Neuronal stem cell (in vitro differentiated cells): ENCODE results near the gene C1orf141.
A peak's percentile ranks its signal among the peaks of the same experiment; 100 is the strongest.
"Not testable (repeated sequence)": the region's sequence is repeated elsewhere in the genome, so short reads cannot be mapped to it uniquely, and the experiment has no call there.

Source experiments
- DNase-seq: peaks from one replicate; pipeline ENCODE4 v3.0.0-alpha.2; 2013; ENCODE audit warnings: low spot score
- H2AFZ ChIP-seq: one replicate; pipeline ENCODE4 v1.6.1; 2013; ENCODE audit warnings: mild to moderate bottlenecking, low read length, inconsistent platforms
- H2AK5ac ChIP-seq: 2 replicates; pipeline ENCODE4 v1.6.1; 2013; ENCODE audit warnings: low read depth, mild to moderate bottlenecking, inconsistent platforms, low read length, moderate library complexity, mixed read lengths
- H2BK120ac ChIP-seq: 2 replicates; pipeline ENCODE4 v1.6.1; 2013; ENCODE audit warnings: low read depth, mild to moderate bottlenecking, inconsistent platforms, low read length, moderate library complexity, mixed read lengths
- H2BK12ac ChIP-seq: one replicate; pipeline ENCODE4 v1.6.1; 2013; ENCODE audit warnings: low read length, inconsistent platforms
- H2BK15ac ChIP-seq: 2 replicates; pipeline ENCODE4 v1.6.1; 2013; ENCODE audit warnings: mild to moderate bottlenecking, low read length, inconsistent platforms, mixed read lengths
- H2BK5ac ChIP-seq: one replicate; pipeline ENCODE4 v1.6.1; 2013; ENCODE audit warnings: inconsistent platforms, mild to moderate bottlenecking, low read length, moderate library complexity
- H3K14ac ChIP-seq: one replicate; pipeline ENCODE4 v1.6.1; 2013; ENCODE audit warnings: low read length, inconsistent platforms
- H3K18ac ChIP-seq: 2 replicates; pipeline ENCODE4 v1.6.1; 2013; ENCODE audit warnings: low read length, inconsistent platforms
- H3K23ac ChIP-seq: 2 replicates; pipeline ENCODE4 v1.6.1; 2013; ENCODE audit warnings: low read depth, mild to moderate bottlenecking, mixed read lengths, low read length, inconsistent platforms; ENCODE audit not compliant: poor library complexity
- H3K27ac ChIP-seq: replicated peaks from 3 replicates; pipeline ENCODE4 v1.5.1; 2013; ENCODE audit warnings: low read length, inconsistent platforms
- H3K27me3 ChIP-seq, 3 experiments: 2 replicates each; pipeline ENCODE4 v1.6.1; 2013; ENCODE audit warnings: low read length in 3 of 3, mild to moderate bottlenecking in 2 of 3, inconsistent platforms in 1 of 3, low read depth in 1 of 3, mixed read lengths in 1 of 3, moderate library complexity in 1 of 3; ENCODE audit not compliant: control insufficient read depth in 3 of 3, insufficient read depth in 3 of 3
- H3K36me3 ChIP-seq, 2 donors: replicated peaks in 1 of 2; 2 replicates each; pipeline ENCODE4 v1.6.1; 2013; ENCODE audit warnings: low read length in 2 of 2; ENCODE audit not compliant: control insufficient read depth in 2 of 2, insufficient read depth in 2 of 2
- H3K4ac ChIP-seq: 2 replicates; pipeline ENCODE4 v1.6.1; 2013; ENCODE audit warnings: inconsistent platforms, mild to moderate bottlenecking, low read length, moderate library complexity
- H3K4me1 ChIP-seq, 2 donors: 1 replicate in 1 of 2; 2 replicates in 1 of 2; pipeline ENCODE4 v1.6.1; 2013; ENCODE audit warnings: low read length in 2 of 2, low read depth in 1 of 2; ENCODE audit not compliant: control insufficient read depth in 2 of 2, insufficient read depth in 1 of 2
- H3K4me2 ChIP-seq: one replicate; pipeline ENCODE4 v1.6.1; 2013; ENCODE audit warnings: mild to moderate bottlenecking, low read length, inconsistent platforms; ENCODE audit not compliant: insufficient read depth, poor library complexity, severe bottlenecking
- H3K4me3 ChIP-seq, 2 donors: 2 replicates each; pipeline ENCODE4 v1.5.1; 2013; ENCODE audit warnings: low read length in 2 of 2, mild to moderate bottlenecking in 2 of 2, inconsistent platforms in 1 of 2, moderate library complexity in 1 of 2
- H3K79me1 ChIP-seq: one replicate; pipeline ENCODE4 v1.6.1; 2013; ENCODE audit warnings: low read depth, mild to moderate bottlenecking, inconsistent platforms, low read length, moderate library complexity
- H3K9ac ChIP-seq: one replicate; pipeline ENCODE4 v1.6.1; 2013; ENCODE audit warnings: mild to moderate bottlenecking, low read depth, low read length, inconsistent platforms; ENCODE audit not compliant: poor library complexity
- H3K9me3 ChIP-seq, 2 donors: replicated peaks in 1 of 2; 2 replicates each; pipeline versions ENCODE3 to v1.6.1; 2013; ENCODE audit warnings: low read length in 2 of 2, mild to moderate bottlenecking in 2 of 2, inconsistent platforms in 1 of 2, low read depth in 1 of 2, mixed read lengths in 1 of 2, moderate library complexity in 1 of 2; ENCODE audit not compliant: control insufficient read depth in 2 of 2, insufficient read depth in 1 of 2
- H4K8ac ChIP-seq: one replicate; pipeline ENCODE4 v1.6.1; 2013; ENCODE audit warnings: low read depth, mild to moderate bottlenecking, inconsistent platforms, low read length, moderate library complexity
- H4K91ac ChIP-seq: one replicate; pipeline ENCODE4 v1.6.1; 2013; ENCODE audit warnings: low read length, low read depth, mild to moderate bottlenecking, inconsistent platforms; ENCODE audit not compliant: poor library complexity
- WGBS, 2 donors: extraction: QIAGEN DNeasy Blood & Tissue Kit; methylation state at CpG; one replicate each; pipeline ENCODE4 v1.1.7; 2013; ENCODE audit warnings: missing lambda C conversion rate in 2 of 2, mixed read lengths in 1 of 2; ENCODE audit not compliant: insufficient read length in 2 of 2, insufficient replicate concordance in 1 of 2; ENCODE audit errors: extremely low coverage in 2 of 2; 5-methylcytosine and 5-hydroxymethylcytosine counted together

Gene C1orf141

DNA sequence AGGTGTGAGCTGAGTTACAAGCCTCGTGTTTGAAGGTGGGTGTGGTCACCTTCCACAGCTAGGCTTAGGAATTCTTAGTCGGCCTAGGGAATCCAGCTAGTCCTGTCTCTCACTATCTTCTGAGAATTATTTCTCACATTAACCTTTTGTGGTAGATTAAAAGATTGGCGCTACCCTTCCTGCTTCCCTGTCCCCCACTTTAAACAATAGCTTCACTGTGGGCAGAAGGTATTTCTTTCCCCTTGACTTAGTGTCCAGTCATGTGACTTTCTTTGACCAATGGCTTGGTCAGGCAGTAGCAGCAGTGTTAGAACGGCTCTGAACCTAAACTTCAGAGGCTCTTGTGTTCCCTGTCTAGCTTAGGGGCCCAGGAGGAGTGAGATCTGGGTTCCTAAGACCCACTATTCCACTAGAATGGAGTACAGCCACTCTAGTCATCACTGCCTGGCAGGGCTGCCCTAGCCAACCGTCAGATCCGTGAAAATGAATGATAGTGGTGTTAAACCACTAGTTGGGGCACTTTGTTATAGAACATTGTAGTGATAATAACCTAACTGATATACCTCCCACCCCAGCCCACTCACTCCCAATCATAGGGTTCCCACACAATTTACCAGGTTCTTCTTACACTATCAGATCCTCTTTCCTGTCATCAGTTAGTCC is 13.9 kb upstream of the C1orf141 start:
- no peak overlapping the region for H3K14ac ChIP-seq
- H2BK15ac ChIP-seq = no peak overlapping the region
- no peak overlapping the region for H2BK12ac ChIP-seq
- no peak overlapping the region for H3K9ac ChIP-seq
- no peak overlapping the region for H3K27ac ChIP-seq
- H3K4me1 ChIP-seq = no peaks in the 10 kb centered on the region
- no peaks in the 10 kb centered on the region for H3K79me1 ChIP-seq
- no CpG with 5 or more reads among the region's 6 CpGs for WGBS, 2 donors
- H3K4me2 ChIP-seq = no peak overlapping the region
- no peak overlapping the region for H2BK5ac ChIP-seq
- no peak for DNase-seq
- peak overlapping the region; percentile 76 for H2AFZ ChIP-seq
- H4K91ac ChIP-seq = no peak overlapping the region
- H3K23ac ChIP-seq = no peak overlapping the region
- no peak overlapping the region for H3K18ac ChIP-seq
- H3K4me3 ChIP-seq = no peak overlapping the region
- H3K27me3 ChIP-seq = no peaks in the 10 kb centered on the region
- H2AK5ac ChIP-seq = no peak overlapping the region
- H2BK120ac ChIP-seq = no peak overlapping the region
- H4K8ac ChIP-seq = no peak overlapping the region
- no peaks in the 10 kb centered on the region for H3K9me3 ChIP-seq
- H3K36me3 ChIP-seq = no peaks in the 10 kb centered on the region
- H3K4ac ChIP-seq = no peak overlapping the region

DNA sequence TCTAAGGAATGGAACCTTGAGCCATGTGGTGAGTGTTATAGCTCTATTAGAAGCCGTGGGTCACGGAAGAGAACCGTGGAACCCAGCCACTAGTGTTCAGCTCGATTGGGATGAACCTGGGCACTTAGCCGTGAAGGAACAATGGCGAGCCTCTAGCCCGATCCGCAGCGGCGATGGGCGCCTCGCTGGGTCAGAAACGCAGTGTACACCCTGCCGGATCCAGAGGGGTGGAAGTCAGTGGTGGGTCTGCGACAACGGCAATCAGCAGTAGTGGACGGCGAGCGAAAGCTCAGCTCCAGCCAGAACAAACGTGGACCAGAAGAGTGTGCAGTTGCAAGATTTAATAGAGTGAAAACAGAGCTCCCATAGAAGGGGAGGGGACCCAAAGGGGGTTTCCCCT is 13.2 kb upstream of the C1orf141 start:
- not testable (repeated sequence) for H2BK120ac ChIP-seq, H3K27ac ChIP-seq, H3K27me3 ChIP-seq, DNase-seq, H3K9ac ChIP-seq, H2BK5ac ChIP-seq, H2BK12ac ChIP-seq, H3K4ac ChIP-seq, H4K8ac ChIP-seq, H3K23ac ChIP-seq, H3K4me1 ChIP-seq, H3K36me3 ChIP-seq, H3K9me3 ChIP-seq, H4K91ac ChIP-seq, H3K79me1 ChIP-seq, H3K14ac ChIP-seq, H3K4me3 ChIP-seq, H2BK15ac ChIP-seq, H2AK5ac ChIP-seq, H3K18ac ChIP-seq, H3K4me2 ChIP-seq
- peak overlapping the region; percentile 18 for H2AFZ ChIP-seq
- no CpG with 5 or more reads among the region's 20 CpGs for WGBS, 2 donors

DNA sequence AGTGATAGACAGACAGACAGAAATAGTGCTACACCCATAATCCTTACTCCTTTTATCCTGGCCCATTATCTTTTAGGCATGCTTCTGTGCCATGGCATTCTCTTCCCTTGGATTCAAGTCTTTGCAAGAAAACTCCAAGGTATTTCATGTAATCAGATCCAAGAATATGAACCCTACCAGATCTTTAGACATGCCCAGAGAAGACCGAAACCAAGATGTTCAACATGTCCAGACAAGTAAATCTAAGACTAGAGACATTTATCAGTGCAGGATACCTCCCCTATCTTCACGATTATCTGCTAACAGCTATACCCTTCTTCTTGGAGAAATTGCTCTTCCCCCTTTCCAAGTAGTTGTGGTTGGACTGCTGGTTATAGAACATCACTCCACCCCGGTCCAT is 11.8 kb upstream of the C1orf141 start:
- H2AK5ac ChIP-seq = no peak overlapping the region
- no CpG with 5 or more reads among the region's 3 CpGs for WGBS, 2 donors
- no peaks in the 10 kb centered on the region for H3K9me3 ChIP-seq
- no peak overlapping the region for H3K9ac ChIP-seq
- H2BK12ac ChIP-seq = no peak overlapping the region
- H3K27me3 ChIP-seq = no peaks in the 10 kb centered on the region
- H3K4ac ChIP-seq = no peak overlapping the region
- no peaks in the 10 kb centered on the region for H3K4me1 ChIP-seq
- no peak overlapping the region for H4K91ac ChIP-seq
- H3K23ac ChIP-seq = no peak overlapping the region
- no peak overlapping the region for H3K14ac ChIP-seq
- no peak overlapping the region for H3K27ac ChIP-seq
- no peaks in the 10 kb centered on the region for H3K79me1 ChIP-seq
- H4K8ac ChIP-seq = no peak overlapping the region
- H2BK15ac ChIP-seq = no peak overlapping the region
- no peaks in the 10 kb centered on the region for H3K36me3 ChIP-seq
- no peak overlapping the region for H2BK120ac ChIP-seq
- H2AFZ ChIP-seq = no peak overlapping the region
- no peak for DNase-seq
- no peak overlapping the region for H3K4me3 ChIP-seq
- H2BK5ac ChIP-seq = no peak overlapping the region
- H3K18ac ChIP-seq = no peak overlapping the region
- H3K4me2 ChIP-seq = no peak overlapping the region

DNA sequence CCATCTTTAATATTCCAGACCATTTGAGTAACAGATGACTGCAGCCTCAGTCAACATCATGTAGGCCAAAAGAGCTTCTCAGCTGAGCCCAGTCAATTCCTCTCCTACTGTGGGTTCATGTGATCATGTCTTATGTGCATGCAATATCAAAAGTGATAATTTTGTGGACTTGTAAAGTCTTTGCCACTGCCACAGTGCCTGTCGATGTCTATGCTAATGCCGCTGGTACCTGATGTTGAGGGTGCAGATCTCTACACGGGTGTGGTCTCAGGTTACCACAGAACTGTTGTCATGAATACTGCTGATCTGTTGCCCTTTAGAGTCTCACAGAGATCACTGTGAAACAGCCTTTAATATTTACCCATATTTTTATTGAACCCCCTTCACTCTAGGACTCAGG is 11.3 kb upstream of the C1orf141 start:
- H3K36me3 ChIP-seq = no peaks in the 10 kb centered on the region
- no peak overlapping the region for H2BK15ac ChIP-seq
- no peak overlapping the region for H3K14ac ChIP-seq
- H2BK120ac ChIP-seq = no peak overlapping the region
- DNase-seq = no peak
- no peak overlapping the region for H4K91ac ChIP-seq
- H2BK5ac ChIP-seq = no peak overlapping the region
- H3K27me3 ChIP-seq = no peaks in the 10 kb centered on the region
- no peak overlapping the region for H3K4me3 ChIP-seq
- no peak overlapping the region for H3K4me2 ChIP-seq
- no peak overlapping the region for H2BK12ac ChIP-seq
- no peak overlapping the region for H3K9ac ChIP-seq
- no peak overlapping the region for H3K27ac ChIP-seq
- H2AFZ ChIP-seq = no peak overlapping the region
- H2AK5ac ChIP-seq = no peak overlapping the region
- H3K79me1 ChIP-seq = no peaks in the 10 kb centered on the region
- no peaks in the 10 kb centered on the region for H3K4me1 ChIP-seq
- H3K18ac ChIP-seq = no peak overlapping the region
- no peak overlapping the region for H3K4ac ChIP-seq
- no peak overlapping the region for H3K23ac ChIP-seq
- no CpG with 5 or more reads among the region's 3 CpGs for WGBS, 2 donors
- no peak overlapping the region for H4K8ac ChIP-seq
- no peaks in the 10 kb centered on the region for H3K9me3 ChIP-seq
